ENCODE results near the gene RNPEP.

RNPEP gene

DNA sequence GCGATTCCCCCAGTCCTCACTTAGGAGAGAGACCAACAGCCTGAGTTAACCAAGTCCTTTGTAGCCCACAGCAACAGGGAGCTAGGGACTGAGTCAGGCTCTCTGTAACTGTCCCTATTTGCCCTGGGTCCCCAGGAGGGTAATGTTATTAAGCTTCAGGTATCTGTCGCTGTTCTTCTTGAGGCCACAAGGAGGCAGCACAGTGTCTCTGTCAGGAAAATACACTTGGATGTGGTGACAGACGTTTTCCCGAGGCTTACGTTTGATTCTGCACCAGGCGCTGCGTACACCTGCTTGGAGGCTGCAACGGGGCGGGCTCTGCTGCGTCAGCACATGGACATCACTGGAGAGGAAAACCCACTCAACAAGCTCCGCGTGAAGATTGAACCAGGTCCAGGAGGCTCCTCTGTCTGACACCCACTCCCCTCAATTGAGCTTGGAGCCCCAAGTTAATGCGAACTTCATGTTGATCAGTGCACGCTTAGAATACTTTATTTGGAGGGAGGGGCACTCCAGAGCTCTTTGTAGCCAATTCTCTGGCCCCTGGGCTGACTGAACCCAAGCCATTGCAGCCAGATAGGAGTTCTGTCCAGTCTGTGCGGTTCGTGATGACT, 17.3 kb downstream of the RNPEP start:
- Histone ChIP-seq H3K4me3 (ENCODE audit: insufficient read depth, low read length, poor library complexity, severe bottlenecking) (no peak overlapping the region), H3K9me3 (ENCODE audit: insufficient read depth, low read length) (no peaks in the 10 kb centered on the region), H3K36me3 (ENCODE audit: low read length) (no peaks in the 10 kb centered on the region), H3K9ac (ENCODE audit: low read length) (no peak overlapping the region), H4K20me1 (ENCODE audit: low read depth, low read length) (no peaks in the 10 kb centered on the region), H3K27me3 (ENCODE audit: low read length) (no peaks in the 10 kb centered on the region), H3K79me2 (ENCODE audit: insufficient read depth, low read length) (no peaks in the 10 kb centered on the region), H2AFZ (ENCODE audit: low read depth, low read length, severe bottlenecking) (no peak overlapping the region), H3F3A (ENCODE audit: insufficient read depth) (no peaks in the 10 kb centered on the region), H3K9me2 (replicated peaks; ENCODE audit: insufficient read depth, low read length) (no peaks in the 10 kb centered on the region), H3K4me2 (ENCODE audit: low read depth, low read length, poor library complexity, severe bottlenecking) (no peak overlapping the region), H3K27ac (ENCODE audit: low read depth, low read length) (no peak overlapping the region)
- TF ChIP-seq, protein P1, sequence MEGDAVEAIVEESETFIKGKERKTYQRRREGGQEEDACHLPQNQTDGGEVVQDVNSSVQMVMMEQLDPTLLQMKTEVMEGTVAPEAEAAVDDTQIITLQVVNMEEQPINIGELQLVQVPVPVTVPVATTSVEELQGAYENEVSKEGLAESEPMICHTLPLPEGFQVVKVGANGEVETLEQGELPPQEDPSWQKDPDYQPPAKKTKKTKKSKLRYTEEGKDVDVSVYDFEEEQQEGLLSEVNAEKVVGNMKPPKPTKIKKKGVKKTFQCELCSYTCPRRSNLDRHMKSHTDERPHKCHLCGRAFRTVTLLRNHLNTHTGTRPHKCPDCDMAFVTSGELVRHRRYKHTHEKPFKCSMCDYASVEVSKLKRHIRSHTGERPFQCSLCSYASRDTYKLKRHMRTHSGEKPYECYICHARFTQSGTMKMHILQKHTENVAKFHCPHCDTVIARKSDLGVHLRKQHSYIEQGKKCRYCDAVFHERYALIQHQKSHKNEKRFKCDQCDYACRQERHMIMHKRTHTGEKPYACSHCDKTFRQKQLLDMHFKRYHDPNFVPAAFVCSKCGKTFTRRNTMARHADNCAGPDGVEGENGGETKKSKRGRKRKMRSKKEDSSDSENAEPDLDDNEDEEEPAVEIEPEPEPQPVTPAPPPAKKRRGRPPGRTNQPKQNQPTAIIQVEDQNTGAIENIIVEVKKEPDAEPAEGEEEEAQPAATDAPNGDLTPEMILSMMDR (IDR thresholded peaks at IDR 0.05; ENCODE audit: insufficient read depth, low read length, poor library complexity, severe bottlenecking) = peak; percentile 58
- no peak for TF ChIP-seq EZH2phosphoT487 (conservative IDR thresholded peaks at IDR 0.05; ENCODE audit: low read length)

DNA sequence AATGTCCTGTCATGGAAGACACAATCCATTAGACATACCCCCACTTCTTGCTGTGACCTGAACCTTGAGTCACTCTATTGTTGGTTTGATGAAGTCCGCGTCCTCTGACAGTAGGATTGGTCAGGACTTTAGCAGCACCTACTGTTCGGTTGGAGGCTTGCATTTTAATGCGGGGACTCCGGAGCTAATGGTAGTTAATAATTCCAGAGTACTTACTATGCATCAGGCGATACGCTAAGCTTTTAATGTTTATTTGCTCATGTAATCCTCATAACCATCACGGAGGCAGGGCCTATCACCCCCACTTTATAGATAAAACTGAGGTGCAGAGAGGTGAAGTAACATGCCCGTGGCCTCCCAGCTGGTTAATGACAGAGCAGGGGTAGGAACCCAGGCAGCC, 20.1 kb downstream of the RNPEP start:
- Histone ChIP-seq H3K9me3 (ENCODE audit: insufficient read depth, low read length) (no peaks in the 10 kb centered on the region), H2AFZ (ENCODE audit: low read depth, low read length, severe bottlenecking) (no peak overlapping the region), H3K4me2 (ENCODE audit: low read depth, low read length, poor library complexity, severe bottlenecking) (no peak overlapping the region), H3K9ac (ENCODE audit: low read length) (no peak overlapping the region), H3K27ac (ENCODE audit: low read depth, low read length) (no peak overlapping the region), H4K20me1 (ENCODE audit: low read depth, low read length) (no peaks in the 10 kb centered on the region), H3K27me3 (ENCODE audit: low read length) (no peaks in the 10 kb centered on the region), H3K9me2 (replicated peaks; ENCODE audit: insufficient read depth, low read length) (no peaks in the 10 kb centered on the region), H3K79me2 (ENCODE audit: insufficient read depth, low read length) (no peaks in the 10 kb centered on the region), H3K4me3 (ENCODE audit: insufficient read depth, low read length, poor library complexity, severe bottlenecking) (no peak overlapping the region), H3K36me3 (ENCODE audit: low read length) (no peaks in the 10 kb centered on the region), H3F3A (ENCODE audit: insufficient read depth) (no peaks in the 10 kb centered on the region)
- no peak for TF ChIP-seq EZH2phosphoT487 (conservative IDR thresholded peaks at IDR 0.05; ENCODE audit: low read length)
- TF ChIP-seq, protein P1 (IDR thresholded peaks at IDR 0.05; ENCODE audit: insufficient read depth, low read length, poor library complexity, severe bottlenecking) = no peak

DNA sequence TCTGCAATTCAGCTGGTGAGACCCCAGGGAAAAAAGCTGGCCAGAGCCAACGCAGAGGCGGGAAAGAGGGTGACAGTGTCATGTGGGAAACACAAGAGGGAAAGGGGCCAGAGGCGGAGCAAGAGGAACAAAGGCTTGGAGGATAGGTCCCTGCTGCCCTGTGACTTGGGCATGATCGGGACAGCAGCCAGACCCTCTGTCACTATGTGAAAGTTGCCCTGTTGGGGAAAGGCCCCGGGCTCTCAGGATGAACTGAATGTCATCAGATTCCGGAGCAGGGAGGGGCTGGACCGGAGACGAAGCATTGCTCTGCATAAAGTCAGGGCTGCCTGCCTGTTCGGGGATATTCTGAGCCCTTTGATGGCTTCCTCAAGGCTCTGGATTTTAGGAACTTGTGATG, 22.3 kb downstream of the RNPEP start:
- H3K27ac ChIP-seq (ENCODE audit: low read depth, low read length) = no peak overlapping the region
- no peak overlapping the region for H3K9ac ChIP-seq (ENCODE audit: low read length)
- no peaks in the 10 kb centered on the region for H3F3A ChIP-seq (ENCODE audit: insufficient read depth)
- TF ChIP-seq, protein P1 (IDR thresholded peaks at IDR 0.05; ENCODE audit: insufficient read depth, low read length, poor library complexity, severe bottlenecking) = no peak
- no peak for TF ChIP-seq EZH2phosphoT487 (conservative IDR thresholded peaks at IDR 0.05; ENCODE audit: low read length)
- H3K4me2 ChIP-seq (ENCODE audit: low read depth, low read length, poor library complexity, severe bottlenecking) = no peak overlapping the region
- no peaks in the 10 kb centered on the region for H3K36me3 ChIP-seq (ENCODE audit: low read length)
- H3K9me3 ChIP-seq (ENCODE audit: insufficient read depth, low read length) = no peaks in the 10 kb centered on the region
- H3K79me2 ChIP-seq (ENCODE audit: insufficient read depth, low read length) = no peaks in the 10 kb centered on the region
- H3K9me2 ChIP-seq (replicated peaks; ENCODE audit: insufficient read depth, low read length) = no peaks in the 10 kb centered on the region
- no peaks in the 10 kb centered on the region for H4K20me1 ChIP-seq (ENCODE audit: low read depth, low read length)
- no peaks in the 10 kb centered on the region for H3K27me3 ChIP-seq (ENCODE audit: low read length)
- H3K4me3 ChIP-seq (ENCODE audit: insufficient read depth, low read length, poor library complexity, severe bottlenecking) = no peak overlapping the region
- H2AFZ ChIP-seq (ENCODE audit: low read depth, low read length, severe bottlenecking) = no peak overlapping the region
